MM.1S (cell line): ENCODE results near the gene RRAGC.

Experiments
- DNase-seq: peaks from one replicate; pipeline ENCODE4 v3.0.0-alpha.2; 2015
- H2AFZ ChIP-seq: fragments of 300-600 bp; sonication (generic); 2 replicates; pipeline ENCODE4 v1.6.0; 2016; ENCODE audit warnings: antibody characterized with exemption, low read length
- H3F3A ChIP-seq: fragments of 300-600 bp; sonication (generic); 2 replicates; pipeline ENCODE4 v1.6.1; 2016; ENCODE audit warnings: mild to moderate bottlenecking, antibody characterized with exemption, low read length, moderate library complexity, mixed read lengths; ENCODE audit not compliant: insufficient read depth
- H3K27ac ChIP-seq: fragments of 300-600 bp; sonication (generic); 2 replicates; pipeline ENCODE4 v1.5.1; 2016; ENCODE audit warnings: mild to moderate bottlenecking, low read length
- H3K27me3 ChIP-seq: fragments of 300-600 bp; sonication (generic); replicated peaks from 2 replicates; pipeline ENCODE4 v1.6.0; 2016; ENCODE audit warnings: low read length; ENCODE audit not compliant: insufficient read depth
- H3K36me3 ChIP-seq: fragments of 300-600 bp; sonication (generic); replicated peaks from 2 replicates; pipeline ENCODE4 v1.6.1; 2016; ENCODE audit warnings: mild to moderate bottlenecking, low read length, mixed read lengths; ENCODE audit not compliant: insufficient read depth
- H3K4me1 ChIP-seq: fragments of 300-600 bp; sonication (generic); 2 replicates; pipeline ENCODE4 v1.6.1; 2016; ENCODE audit warnings: low read length, mixed read lengths
- H3K4me2 ChIP-seq: fragments of 300-600 bp; sonication (generic); 2 replicates; pipeline ENCODE4 v1.6.0; 2016; ENCODE audit warnings: low read depth, low read length
- H3K4me3 ChIP-seq: fragments of 300-600 bp; sonication (generic); 2 replicates; pipeline ENCODE4 v1.5.1; 2016; ENCODE audit warnings: low read length, mixed read lengths
- H3K79me2 ChIP-seq: fragments of 300-600 bp; sonication (generic); 2 replicates; pipeline ENCODE4 v1.6.1; 2016; ENCODE audit warnings: mixed run types, low read length, mixed read lengths
- H3K9ac ChIP-seq: fragments of 300-600 bp; sonication (generic); 2 replicates; pipeline ENCODE4 v1.6.1; 2016; ENCODE audit warnings: low read length, mixed read lengths
- H3K9me2 ChIP-seq: fragments of 300-600 bp; sonication (generic); replicated peaks from 2 replicates; pipeline ENCODE4 v1.6.1; 2016; ENCODE audit warnings: mild to moderate bottlenecking, low read length, mixed read lengths; ENCODE audit not compliant: insufficient read depth
- H3K9me3 ChIP-seq: fragments of 300-600 bp; sonication (generic); replicated peaks from 2 replicates; pipeline ENCODE4 v1.6.1; 2016; ENCODE audit warnings: mild to moderate bottlenecking, low read length, mixed read lengths; ENCODE audit not compliant: insufficient read depth
- H4K20me1 ChIP-seq: fragments of 300-600 bp; sonication (generic); 2 replicates; pipeline ENCODE4 v1.6.1; 2016; ENCODE audit warnings: mild to moderate bottlenecking, low read length, moderate library complexity, mixed read lengths; ENCODE audit not compliant: insufficient read depth
- EZH2 ChIP-seq: fragments of 300-600 bp; sonication (generic); optimal IDR thresholded peaks from 2 replicates; pipeline ENCODE3; 2017; ENCODE audit warnings: low read depth, mild to moderate bottlenecking, antibody characterized with exemption, low read length, mixed read lengths
- EZH2phosphoT487 ChIP-seq: fragments of 300-600 bp; sonication (generic); IDR thresholded peaks from 2 replicates; pipeline ENCODE4 v1.6.1; 2018; ENCODE audit warnings: antibody characterized with exemption, low read length
- TF ChIP-seq, protein P1 (sequence below): fragments of 300-600 bp; sonication (generic); IDR thresholded peaks from 2 replicates; pipeline ENCODE4 v1.5.1; 2016; ENCODE audit warnings: antibody characterized with exemption, low read length, mixed read lengths

RRAGC gene

DNA sequence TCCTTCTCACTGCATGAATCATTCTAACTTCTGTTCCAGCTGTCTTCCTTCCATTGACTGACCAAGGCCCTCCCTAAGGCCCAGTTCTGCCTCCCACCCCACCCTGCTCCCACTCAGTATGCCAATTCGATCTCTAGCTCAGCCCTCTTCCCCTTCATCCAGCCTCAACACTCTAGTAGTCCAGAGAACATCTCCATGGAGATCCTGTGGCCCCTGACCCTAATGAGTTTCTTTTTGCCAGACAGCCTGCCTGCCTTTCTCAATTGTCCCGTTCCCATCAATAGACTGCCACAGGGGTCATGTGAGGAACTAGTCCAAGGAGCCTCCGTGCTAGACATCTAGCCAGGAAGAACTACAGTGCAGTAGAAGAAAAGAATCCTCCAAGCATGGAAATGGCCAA is 26.4 kb downstream of the RRAGC start:
- TF ChIP-seq, protein P1, sequence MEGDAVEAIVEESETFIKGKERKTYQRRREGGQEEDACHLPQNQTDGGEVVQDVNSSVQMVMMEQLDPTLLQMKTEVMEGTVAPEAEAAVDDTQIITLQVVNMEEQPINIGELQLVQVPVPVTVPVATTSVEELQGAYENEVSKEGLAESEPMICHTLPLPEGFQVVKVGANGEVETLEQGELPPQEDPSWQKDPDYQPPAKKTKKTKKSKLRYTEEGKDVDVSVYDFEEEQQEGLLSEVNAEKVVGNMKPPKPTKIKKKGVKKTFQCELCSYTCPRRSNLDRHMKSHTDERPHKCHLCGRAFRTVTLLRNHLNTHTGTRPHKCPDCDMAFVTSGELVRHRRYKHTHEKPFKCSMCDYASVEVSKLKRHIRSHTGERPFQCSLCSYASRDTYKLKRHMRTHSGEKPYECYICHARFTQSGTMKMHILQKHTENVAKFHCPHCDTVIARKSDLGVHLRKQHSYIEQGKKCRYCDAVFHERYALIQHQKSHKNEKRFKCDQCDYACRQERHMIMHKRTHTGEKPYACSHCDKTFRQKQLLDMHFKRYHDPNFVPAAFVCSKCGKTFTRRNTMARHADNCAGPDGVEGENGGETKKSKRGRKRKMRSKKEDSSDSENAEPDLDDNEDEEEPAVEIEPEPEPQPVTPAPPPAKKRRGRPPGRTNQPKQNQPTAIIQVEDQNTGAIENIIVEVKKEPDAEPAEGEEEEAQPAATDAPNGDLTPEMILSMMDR: no peak
- TF ChIP-seq EZH2phosphoT487 (no peak), EZH2 (no peak)
- no peak overlapping the region for H2AFZ ChIP-seq
- no peak overlapping the region for H3K9ac ChIP-seq
- H3K27me3 ChIP-seq: no peaks in the 10 kb centered on the region
- no peaks in the 10 kb centered on the region for H3K36me3 ChIP-seq
- no peak overlapping the region for H3K4me3 ChIP-seq
- H3K79me2 ChIP-seq: no peaks in the 10 kb centered on the region
- no peaks in the 10 kb centered on the region for H3K4me1 ChIP-seq
- 0 out of 2 replicates have a peak, but pooled peaks cover 9% of the 10 kb centered on the region for H3F3A ChIP-seq
- H4K20me1 ChIP-seq: no peaks in the 10 kb centered on the region
- no peaks in the 10 kb centered on the region for H3K9me2 ChIP-seq
- no peaks in the 10 kb centered on the region for H3K9me3 ChIP-seq
- no peak overlapping the region for H3K4me2 ChIP-seq
- H3K27ac ChIP-seq: no peak overlapping the region
- no peak for DNase-seq

DNA sequence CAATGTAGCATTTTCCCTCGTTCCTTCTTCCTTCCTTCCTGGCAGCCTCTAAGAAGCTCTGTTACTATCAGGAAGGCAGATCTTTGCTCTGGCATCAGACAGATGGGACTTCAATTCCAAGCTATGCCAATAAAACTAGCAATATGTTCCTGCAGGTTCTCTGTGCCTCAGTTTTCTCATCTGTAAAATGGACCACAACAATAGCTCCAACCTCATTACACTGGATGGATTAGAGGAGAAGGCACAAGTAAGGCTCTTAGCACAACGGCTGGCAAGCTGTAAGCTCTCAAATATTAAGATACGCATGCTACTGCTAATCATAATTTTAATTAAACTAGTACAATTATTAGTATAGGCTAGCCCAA is 27.2 kb downstream of the RRAGC start:
- no peak overlapping the region for H2AFZ ChIP-seq
- TF ChIP-seq EZH2phosphoT487: no peak
- TF ChIP-seq EZH2: no peak
- TF ChIP-seq, protein P1: no peak
- H3K4me2 ChIP-seq: no peak overlapping the region
- no peaks in the 10 kb centered on the region for H4K20me1 ChIP-seq
- no peaks in the 10 kb centered on the region for H3K9me3 ChIP-seq
- no peak for DNase-seq
- no peak overlapping the region for H3K4me3 ChIP-seq
- no peaks in the 10 kb centered on the region for H3K36me3 ChIP-seq
- no peaks in the 10 kb centered on the region for H3K4me1 ChIP-seq
- H3K9ac ChIP-seq: no peak overlapping the region
- 0 out of 2 replicates have a peak, but pooled peaks cover 7% of the 10 kb centered on the region for H3F3A ChIP-seq
- H3K27me3 ChIP-seq: no peaks in the 10 kb centered on the region
- no peaks in the 10 kb centered on the region for H3K79me2 ChIP-seq
- H3K27ac ChIP-seq: no peak overlapping the region
- no peaks in the 10 kb centered on the region for H3K9me2 ChIP-seq

DNA sequence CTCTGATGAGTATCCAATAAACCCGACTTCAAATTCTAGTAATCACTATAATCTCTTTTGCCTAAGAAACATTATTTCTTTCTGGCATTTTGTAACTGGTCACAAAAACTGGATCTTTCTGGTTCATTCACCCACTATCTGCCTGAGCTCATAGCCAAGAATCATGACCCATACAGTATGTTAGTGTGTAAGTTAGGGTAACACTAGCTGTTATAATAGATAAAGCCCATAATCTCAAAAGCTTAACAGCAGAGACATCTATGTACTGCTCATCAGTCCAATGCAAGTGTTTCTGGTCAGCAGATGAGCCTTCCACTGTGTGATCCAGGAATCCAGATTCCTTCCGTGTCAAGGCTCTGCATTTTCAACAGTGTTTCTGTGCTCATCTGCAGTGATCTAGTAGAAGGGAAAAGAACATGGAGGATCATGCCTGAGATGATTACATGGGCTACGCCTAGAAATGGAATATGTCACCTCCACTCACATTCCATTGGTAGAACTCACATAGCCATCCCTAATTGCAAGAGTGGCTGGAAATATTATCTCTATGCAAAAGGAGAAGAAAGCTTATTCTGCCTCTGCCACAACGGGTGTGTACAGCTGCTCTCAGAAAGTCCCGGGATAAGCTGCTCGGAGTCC is 27.7 kb downstream of the RRAGC start:
- H3F3A ChIP-seq: 0 out of 2 replicates have a peak, but pooled peaks cover 2% of the 10 kb centered on the region
- no peaks in the 10 kb centered on the region for H3K27me3 ChIP-seq
- DNase-seq: no peak
- H4K20me1 ChIP-seq: no peaks in the 10 kb centered on the region
- TF ChIP-seq, protein P1: no peak
- TF ChIP-seq EZH2: no peak
- no peak for TF ChIP-seq EZH2phosphoT487
- H3K9me3 ChIP-seq: no peaks in the 10 kb centered on the region
- no peak overlapping the region for H3K4me3 ChIP-seq
- no peaks in the 10 kb centered on the region for H3K79me2 ChIP-seq
- H3K36me3 ChIP-seq: no peaks in the 10 kb centered on the region
- H2AFZ ChIP-seq: no peak overlapping the region
- no peaks in the 10 kb centered on the region for H3K9me2 ChIP-seq
- no peaks in the 10 kb centered on the region for H3K4me1 ChIP-seq
- no peak overlapping the region for H3K27ac ChIP-seq
- no peak overlapping the region for H3K4me2 ChIP-seq
- H3K9ac ChIP-seq: no peak overlapping the region
